Measurements from ENCODE around the gene RAB3IL1.
A peak's percentile ranks its signal among the peaks of the same experiment; 100 is the strongest.

GRCh38 chr11:61963282-61964057 is 46.1 kb upstream of the RAB3IL1 start:
- no peak for TF ChIP-seq CTCF (IDR thresholded peaks at IDR 0.05)
- peak in 1 of 2 donors; percentile 8 for TF ChIP-seq POLR2A (IDR thresholded peaks at IDR 0.05)
- TF ChIP-seq POLR2AphosphoS5 (IDR thresholded peaks at IDR 0.05) = no peak
- TF ChIP-seq EP300 (IDR thresholded peaks at IDR 0.05) = no peak
